Measurements from ENCODE around the gene SFT2D2.

DNA sequence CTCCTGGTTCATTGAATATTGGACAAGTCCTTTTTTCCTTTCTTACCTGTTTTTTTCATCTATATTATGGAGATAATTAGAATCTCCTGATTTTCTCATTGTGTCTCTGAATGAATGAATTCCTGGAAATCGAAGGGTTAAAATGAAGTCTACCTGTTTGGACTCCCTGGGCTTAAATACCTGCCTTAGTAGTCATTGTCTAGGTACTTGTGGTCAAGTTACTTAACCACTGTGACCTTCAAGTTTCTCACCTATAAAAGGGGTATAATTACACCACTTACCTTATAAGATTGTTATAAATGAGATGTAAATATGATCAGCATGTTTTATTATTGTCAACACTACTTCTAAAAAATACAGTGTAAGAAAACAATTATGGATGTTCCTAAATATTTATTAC, 45.8 kb downstream of the SFT2D2 start:
- TF ChIP-seq POLR2AphosphoS5 (IDR thresholded peaks at IDR 0.05) (no peak), EP300 (IDR thresholded peaks at IDR 0.05) (no peak), POLR2A (IDR thresholded peaks at IDR 0.05) (no peak)
- TF ChIP-seq, protein P1, sequence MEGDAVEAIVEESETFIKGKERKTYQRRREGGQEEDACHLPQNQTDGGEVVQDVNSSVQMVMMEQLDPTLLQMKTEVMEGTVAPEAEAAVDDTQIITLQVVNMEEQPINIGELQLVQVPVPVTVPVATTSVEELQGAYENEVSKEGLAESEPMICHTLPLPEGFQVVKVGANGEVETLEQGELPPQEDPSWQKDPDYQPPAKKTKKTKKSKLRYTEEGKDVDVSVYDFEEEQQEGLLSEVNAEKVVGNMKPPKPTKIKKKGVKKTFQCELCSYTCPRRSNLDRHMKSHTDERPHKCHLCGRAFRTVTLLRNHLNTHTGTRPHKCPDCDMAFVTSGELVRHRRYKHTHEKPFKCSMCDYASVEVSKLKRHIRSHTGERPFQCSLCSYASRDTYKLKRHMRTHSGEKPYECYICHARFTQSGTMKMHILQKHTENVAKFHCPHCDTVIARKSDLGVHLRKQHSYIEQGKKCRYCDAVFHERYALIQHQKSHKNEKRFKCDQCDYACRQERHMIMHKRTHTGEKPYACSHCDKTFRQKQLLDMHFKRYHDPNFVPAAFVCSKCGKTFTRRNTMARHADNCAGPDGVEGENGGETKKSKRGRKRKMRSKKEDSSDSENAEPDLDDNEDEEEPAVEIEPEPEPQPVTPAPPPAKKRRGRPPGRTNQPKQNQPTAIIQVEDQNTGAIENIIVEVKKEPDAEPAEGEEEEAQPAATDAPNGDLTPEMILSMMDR (IDR thresholded peaks at IDR 0.05) = no peak

All from suprapubic skin (tissue), 4 donors.